HG03139 (cell line): Measurements from ENCODE around the gene SIRPA.

ENCODE experiments used
- ATAC-seq: cut with Tn5 transposase; IDR thresholded peaks from one replicate; pipeline ENCODE4 v1.9.1; 2021; ENCODE audit not compliant: unreplicated experiment

Gene SIRPA

DNA sequence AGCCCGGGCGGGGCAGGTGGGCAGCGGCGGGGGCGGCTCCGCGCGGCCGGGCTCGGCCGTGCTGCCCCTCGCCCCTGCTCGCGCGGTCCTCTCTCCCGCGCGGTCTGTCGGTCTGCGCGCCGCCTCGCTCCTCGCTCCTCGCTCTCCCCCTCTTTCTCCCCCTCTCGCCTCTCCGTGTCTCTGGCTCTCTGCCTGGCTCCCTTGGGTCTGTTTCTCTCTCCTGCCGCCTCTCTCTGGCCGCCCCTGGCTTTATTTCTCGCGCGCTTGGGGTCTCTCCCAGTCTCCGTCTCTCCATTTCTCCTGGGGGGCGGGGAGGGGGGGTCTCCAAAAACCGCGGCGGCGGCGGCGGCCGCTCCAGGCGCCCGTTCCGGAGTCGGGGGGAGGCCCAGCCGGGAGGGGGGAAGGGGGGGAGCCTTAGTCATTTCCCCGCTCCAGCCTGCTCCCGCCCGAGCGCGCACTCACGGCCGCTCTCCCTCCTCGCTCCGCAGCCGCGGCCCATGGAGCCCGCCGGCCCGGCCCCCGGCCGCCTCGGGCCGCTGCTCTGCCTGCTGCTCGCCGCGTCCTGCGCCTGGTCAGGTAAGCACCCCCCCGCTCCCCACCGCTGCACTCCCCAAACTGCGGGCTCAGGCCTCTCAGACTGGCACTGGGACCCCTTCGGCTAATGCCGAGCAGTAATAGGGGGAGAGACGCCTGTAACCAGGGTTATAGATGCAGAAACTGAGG, at the start of gene SIRPA:
TSS of gene SIRPA (plus strand) at position 457 of the 723 bp plus-strand sequence. CDS start at position 498, 41 bp downstream.
- ATAC-seq = no peak

GRCh38 chr20:1845701-1846100, 49.5 kb upstream of the SIRPA start:
- ATAC-seq = no peak

- ATAC-seq = no peak
These were observed 48.9 kb upstream of the SIRPA start for GRCh38 chr20:1846341-1846740.

DNA sequence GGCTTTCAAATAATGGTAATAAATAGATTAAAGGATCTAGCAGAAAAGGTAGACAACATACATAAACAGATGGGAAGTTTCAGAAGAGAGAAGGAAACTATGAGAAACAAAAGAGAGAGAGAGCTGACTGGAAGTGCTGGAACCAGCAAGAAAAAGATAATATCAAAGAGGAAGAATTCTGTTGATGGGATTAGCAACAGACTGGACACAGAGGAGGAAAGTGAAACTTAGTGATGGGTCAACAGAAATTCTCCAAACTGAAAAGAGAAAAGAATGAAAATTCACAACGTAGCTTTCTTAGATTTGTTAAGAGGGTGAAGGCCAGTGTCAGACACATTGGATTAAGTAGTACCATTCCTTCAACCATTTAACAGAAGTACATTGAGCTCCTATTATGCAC, 48.3 kb upstream of the SIRPA start:
- no peak for ATAC-seq

DNA sequence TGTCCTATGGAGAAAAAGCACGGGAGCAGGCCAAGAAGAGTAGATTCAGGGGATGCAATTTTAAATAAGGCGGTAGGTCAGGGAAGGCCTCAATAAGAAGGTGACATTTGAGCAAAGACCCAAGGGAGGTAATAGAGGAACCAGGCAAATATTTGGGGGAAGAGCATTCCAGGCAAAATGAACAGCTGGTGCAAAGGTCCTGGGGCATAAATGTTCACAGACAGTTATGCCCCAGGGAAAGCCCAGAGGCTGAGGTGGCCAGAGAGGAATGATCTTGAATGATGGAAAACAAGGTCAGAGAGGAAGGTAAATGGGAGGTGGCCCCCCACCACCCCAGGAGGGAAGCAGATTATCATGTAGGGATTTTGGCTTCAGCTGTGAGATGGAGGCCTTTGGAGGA, 47.4 kb upstream of the SIRPA start:
- no peak for ATAC-seq

- no peak for ATAC-seq
These were observed 46.8 kb upstream of the SIRPA start for GRCh38 chr20:1848373-1848772.

DNA sequence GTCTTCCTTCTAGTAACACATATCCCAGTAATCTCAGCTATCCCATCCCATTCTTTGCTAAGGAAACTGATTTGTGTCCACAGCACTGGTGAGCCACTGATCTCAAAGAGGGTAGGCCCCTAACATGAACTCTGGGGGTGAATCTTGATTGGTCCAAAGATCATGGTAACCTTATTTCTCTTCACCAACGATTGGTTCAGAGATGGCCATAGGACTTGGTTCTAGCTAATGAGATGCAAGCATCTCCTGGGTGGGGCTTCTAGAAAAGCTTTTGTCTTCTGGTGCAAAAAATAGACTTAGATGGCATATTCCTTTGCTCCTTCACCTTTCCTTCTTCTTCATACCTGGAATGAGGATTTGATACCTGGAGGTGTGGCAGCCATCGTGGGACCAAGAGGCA, 43.8 kb upstream of the SIRPA start:
- no peak for ATAC-seq

DNA sequence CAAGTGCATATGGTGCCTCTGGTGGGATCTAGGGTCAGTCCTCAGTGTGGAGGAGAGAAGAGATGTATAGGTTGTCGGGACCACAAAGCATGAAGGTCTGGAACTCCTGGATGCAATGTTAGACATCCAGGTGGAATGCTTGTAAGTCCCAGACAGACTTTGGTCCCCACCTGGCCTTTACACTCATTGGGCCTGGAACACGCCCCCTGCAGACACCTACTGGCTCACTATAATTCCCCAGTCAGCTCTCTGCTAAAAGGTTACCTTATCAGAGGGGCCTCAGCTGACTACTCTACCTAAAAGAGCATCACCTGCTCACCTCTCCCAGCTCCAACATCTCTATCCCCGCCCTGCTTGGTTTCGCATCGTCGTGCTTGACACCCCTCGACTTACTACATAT, 41.7 kb upstream of the SIRPA start:
- ATAC-seq = no peak

- ATAC-seq = no peak
These were observed 41.0 kb upstream of the SIRPA start for GRCh38 chr20:1854246-1854645.

GRCh38 chr20:1855109-1855508, 40.1 kb upstream of the SIRPA start:
- no peak for ATAC-seq

DNA sequence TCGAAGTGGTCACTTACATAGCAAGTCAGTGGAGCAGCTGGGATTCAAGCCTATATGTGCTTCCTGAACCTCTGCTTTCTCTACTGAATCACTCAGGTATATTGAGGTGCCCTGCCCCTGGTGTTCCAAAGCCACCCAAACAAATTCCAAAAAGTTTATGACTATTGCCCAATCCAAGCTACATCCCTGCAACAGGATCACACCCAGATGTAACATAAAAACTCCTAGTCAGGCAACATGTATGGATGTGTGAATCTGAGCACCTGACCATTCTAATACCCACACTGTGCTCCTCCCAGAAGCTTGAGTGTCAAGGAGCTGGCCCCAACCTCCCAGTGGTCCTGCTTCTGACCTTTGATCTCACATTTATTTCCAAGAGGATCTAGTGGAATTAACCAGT, 39.5 kb upstream of the SIRPA start:
- no peak for ATAC-seq

- no peak for ATAC-seq
These were observed 38.8 kb upstream of the SIRPA start for GRCh38 chr20:1856424-1856823.

- no peak for ATAC-seq
These were observed 37.7 kb upstream of the SIRPA start for GRCh38 chr20:1857466-1857865.

DNA sequence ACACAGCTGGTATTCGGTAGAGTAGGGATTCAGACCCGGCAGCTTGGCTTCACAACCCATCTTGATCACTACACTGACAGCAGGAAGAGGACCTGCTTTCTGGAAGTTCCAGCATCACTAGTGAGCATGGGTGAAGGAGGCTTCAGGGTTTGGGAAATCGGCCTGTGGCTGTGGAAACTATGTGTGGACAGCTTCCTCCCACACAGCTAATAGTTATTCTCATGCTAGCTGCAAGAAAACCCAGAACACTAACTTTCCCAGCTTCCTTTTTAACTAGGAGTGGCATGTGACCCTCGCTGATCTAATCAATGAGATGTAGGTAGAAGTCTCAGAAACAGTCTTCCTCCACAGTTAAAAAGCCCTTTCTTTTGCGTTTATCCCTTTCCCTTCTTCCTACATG, 36.3 kb upstream of the SIRPA start:
- no peak for ATAC-seq

DNA sequence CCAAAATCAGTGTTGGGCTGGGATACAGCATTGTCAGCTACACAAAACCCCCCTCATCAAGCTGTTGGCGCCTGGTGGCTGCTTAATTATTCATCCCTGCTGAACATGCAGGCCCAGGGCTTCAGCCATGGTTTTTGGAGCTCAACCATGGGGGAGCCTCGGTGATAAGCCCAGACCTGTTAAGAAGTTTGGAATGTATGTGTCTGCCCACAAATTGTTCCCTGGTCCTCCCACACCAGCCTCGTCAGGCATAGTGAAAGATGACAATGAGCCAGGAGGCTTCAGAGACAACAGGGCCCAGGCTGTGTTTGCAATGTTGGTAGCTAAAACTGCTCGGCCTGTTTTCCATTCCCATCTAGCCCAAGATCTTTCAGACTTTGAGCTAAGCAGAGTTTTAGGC, 34.8 kb upstream of the SIRPA start:
- no peak for ATAC-seq

DNA sequence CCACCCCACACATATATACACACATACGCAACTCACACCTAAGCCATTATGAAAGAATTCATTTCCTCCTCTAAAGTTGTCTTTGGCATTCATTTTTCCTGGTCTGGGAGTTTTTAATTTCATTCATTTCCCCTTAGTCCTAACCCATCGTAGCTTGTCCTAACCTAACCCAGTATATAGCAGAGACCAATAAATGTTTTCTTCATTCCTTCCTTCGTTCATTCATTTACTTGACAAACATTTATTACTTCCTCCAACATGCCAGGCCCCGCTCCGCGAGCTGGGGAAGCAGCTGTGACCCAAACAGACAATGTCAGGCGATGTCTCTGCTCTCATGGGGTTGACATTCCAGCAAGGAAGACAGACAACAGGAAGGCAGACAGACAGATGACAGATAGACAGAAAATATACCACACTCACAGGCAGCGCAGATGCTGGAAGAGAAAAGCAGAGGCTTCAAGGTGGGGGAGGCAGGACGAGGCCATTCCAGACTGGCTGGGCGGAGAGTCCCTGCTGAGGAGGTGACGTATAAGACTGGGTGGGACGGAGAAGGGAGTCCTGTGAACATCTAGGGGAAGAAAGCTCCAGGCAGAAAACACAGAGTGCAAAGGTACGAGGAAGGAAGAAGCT, 33.7 kb upstream of the SIRPA start:
- no peak for ATAC-seq

DNA sequence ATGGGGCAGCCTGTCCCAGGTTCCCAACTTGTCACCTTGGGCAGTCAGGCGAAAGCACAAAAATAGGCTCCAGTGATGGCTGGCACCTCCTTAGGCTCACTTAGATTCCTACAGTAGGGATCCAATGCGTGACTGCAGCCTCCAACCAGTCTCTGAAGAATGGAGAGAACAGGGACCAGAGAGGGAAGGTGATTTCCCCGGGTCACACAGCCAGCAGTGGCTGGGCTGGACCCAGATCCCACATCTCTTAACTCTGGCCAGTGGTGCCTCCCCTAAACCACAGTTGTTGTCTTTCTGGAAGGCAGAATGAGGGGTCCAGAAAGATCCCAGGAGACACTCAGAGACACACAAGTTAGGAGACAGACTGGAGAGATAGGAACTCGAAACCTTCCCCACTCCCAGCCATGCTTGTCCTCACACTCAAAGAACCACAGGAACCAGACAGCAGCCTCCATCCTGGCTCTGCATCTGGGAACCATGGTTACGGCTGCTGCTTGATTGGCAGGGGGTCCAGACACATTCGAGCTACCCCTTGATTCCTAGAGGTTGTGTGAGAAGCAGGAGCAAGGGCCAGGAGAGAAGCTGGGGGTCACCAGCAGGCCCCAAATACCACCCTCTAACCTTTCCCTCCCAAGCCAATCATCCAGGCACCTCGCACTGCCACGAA, 33.1 kb upstream of the SIRPA start:
- no peak for ATAC-seq

GRCh38 chr20:1862663-1863053, 32.5 kb upstream of the SIRPA start:
- no peak for ATAC-seq

- no peak for ATAC-seq
These were observed 31.9 kb upstream of the SIRPA start for GRCh38 chr20:1863296-1863695.

DNA sequence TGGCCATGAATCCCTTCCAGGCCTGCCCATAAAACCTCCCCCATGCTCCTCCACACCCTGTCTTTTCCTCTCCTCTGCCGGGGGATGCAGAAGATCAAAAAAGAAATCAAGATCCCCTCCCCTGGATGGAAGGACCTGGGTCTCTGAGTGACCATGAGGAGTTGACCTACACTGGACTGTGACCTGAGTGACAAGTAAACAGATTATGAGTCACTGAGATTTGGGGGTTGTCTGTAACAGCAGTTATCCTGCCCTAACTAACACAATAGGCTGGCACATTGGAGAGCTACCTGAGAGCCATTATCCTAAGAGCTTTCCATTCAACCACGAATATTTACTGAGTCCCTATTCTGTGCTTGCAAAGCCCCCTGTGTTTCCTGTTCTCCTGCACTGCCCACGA, 28.4 kb upstream of the SIRPA start:
- no peak for ATAC-seq

DNA sequence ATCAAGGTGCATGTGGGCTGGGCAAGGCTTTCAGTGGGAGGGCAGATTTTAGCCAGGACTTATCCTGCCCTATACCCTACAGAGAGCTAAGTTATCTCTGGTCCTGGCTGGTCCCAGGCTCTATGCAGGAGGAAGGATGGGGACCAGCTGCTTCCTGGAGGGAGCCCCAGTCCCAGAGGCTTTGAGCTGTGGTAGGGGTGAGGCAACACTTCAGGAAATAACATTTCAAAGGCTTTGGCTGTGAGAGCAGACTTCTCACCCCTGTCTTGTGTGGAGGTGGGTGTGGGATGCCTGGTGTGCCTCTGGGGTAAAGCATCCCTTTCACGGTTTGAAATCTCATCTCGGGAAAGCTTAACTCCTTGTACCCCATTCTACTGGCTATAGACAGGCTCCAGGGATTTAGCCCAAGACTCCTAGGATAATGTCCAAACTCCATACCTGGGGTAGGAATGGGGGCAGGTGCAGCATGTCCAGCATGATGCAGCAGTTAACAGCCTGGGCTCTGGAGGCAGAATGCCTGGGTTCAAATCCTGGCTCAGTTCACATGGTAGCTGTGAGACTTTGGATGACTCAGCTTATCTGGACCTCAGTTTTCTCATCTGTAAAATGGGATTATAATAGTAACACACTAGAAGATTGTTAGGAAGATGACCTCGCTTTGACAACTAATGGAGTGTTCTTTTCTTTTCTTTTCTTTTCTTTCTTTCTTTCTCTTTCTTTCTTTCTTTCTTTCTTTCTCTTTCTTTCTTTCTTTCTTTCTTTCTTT, 27.5 kb upstream of the SIRPA start:
- no peak for ATAC-seq

- ATAC-seq = no peak
These were observed 26.4 kb upstream of the SIRPA start for GRCh38 chr20:1868856-1869255.
